GM18505 (cell line): ENCODE data around the gene SLC22A4.

Source experiments
- ATAC-seq: cut with Tn5 transposase; IDR thresholded peaks from one replicate; pipeline ENCODE4 v1.9.1; 2021; ENCODE audit not compliant: unreplicated experiment
- POLR2A ChIP-seq: IDR thresholded peaks from 4 replicates; pipeline ENCODE4 v1.6.1; 2011; ENCODE audit warnings: borderline replicate concordance; ENCODE audit not compliant: insufficient read depth, insufficient read length; ENCODE audit errors: extremely low read depth

SLC22A4 gene

GRCh38 chr5:132302413-132302812, 8.2 kb downstream of the SLC22A4 start:
- ATAC-seq, result no peak
- TF ChIP-seq POLR2A, result no peak

GRCh38 chr5:132303589-132303988, 9.4 kb downstream of the SLC22A4 start:
- no peak for ATAC-seq
- TF ChIP-seq POLR2A, result no peak

DNA sequence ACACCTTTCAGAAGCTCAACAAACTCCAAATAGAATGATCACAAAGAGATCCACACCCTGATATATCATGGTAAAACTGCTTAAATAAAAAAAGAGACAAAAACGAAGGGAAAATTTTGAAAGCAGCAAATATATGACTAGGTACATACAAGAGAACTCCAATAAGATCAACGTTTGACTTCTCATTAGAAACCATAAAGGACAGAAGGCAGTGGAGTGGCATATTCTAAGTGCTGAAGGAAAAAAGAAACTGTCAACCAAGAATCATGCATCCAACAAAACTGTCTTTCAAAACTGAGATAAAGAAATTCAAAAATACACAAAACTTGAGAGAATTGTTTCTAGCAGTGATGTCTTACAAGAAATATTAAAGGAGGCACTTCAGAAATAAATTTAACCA, 11.2 kb downstream of the SLC22A4 start:
- ATAC-seq, result no peak
- TF ChIP-seq POLR2A, result no peak

GRCh38 chr5:132308701-132309100, 14.5 kb downstream of the SLC22A4 start:
- ATAC-seq, result no peak
- TF ChIP-seq POLR2A, result no peak

GRCh38 chr5:132309679-132310078, 15.5 kb downstream of the SLC22A4 start:
- ATAC-seq, result no peak
- no peak for TF ChIP-seq POLR2A

- TF ChIP-seq POLR2A, result no peak
- no peak for ATAC-seq
Observed at GRCh38 chr5:132310141-132310834, 16.1 kb downstream of the SLC22A4 start.

- ATAC-seq, result no peak
- no peak for TF ChIP-seq POLR2A
Observed at GRCh38 chr5:132313366-132313765, 19.2 kb downstream of the SLC22A4 start.

DNA sequence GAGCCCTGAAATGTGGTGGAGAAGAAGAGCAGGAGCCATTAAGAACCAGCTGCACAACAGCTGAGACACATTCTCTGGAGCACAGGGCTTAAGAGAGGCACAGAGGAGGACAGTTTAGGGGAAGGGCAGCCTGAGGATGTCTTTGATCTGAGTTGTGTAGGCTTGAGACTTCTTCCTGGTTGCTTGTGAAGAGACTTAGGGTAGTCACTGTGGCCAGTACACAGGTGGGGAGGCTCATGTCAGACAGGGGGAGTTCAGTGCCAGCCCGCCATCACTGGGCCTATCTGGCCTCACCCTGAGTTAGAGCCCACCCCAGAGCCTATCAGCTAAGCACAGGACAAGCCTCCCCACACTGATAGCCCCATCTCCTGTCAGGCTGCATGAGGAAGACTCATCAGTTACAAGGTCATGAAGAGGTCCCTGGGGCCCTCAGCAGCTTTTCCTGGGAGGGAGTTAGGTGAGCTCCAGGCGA, 19.8 kb downstream of the SLC22A4 start:
- no peak for TF ChIP-seq POLR2A
- ATAC-seq, result no peak

- TF ChIP-seq POLR2A, result no peak
- no peak for ATAC-seq
Observed at GRCh38 chr5:132315529-132316067, 21.4 kb downstream of the SLC22A4 start.

GRCh38 chr5:132319975-132320374, 25.8 kb downstream of the SLC22A4 start:
- no peak for TF ChIP-seq POLR2A
- no peak for ATAC-seq

GRCh38 chr5:132321109-132321721, 27.0 kb downstream of the SLC22A4 start:
- no peak for ATAC-seq
- TF ChIP-seq POLR2A, result no peak

- TF ChIP-seq POLR2A, result no peak
- ATAC-seq, result no peak
Observed at GRCh38 chr5:132322266-132322665, 28.1 kb downstream of the SLC22A4 start.

- ATAC-seq, result no peak
- TF ChIP-seq POLR2A, result no peak
Observed at GRCh38 chr5:132323202-132323601, 29.0 kb downstream of the SLC22A4 start.

- no peak for TF ChIP-seq POLR2A
- ATAC-seq, result no peak
Observed at GRCh38 chr5:132325691-132326090, 31.5 kb downstream of the SLC22A4 start.
